ENCODE measurements around the gene NPPB. TPM values are rescaled to one million over a fixed set of nuclear protein-coding genes. Genes with fewer than 3 reads are reported as not detected.

Gene NPPB
- total and polyA plus RNA-seq, 9 of the 15 experiments (the other 6 are each of a cell fraction or from before 2014, with no cell fraction given): not detected

DNA sequence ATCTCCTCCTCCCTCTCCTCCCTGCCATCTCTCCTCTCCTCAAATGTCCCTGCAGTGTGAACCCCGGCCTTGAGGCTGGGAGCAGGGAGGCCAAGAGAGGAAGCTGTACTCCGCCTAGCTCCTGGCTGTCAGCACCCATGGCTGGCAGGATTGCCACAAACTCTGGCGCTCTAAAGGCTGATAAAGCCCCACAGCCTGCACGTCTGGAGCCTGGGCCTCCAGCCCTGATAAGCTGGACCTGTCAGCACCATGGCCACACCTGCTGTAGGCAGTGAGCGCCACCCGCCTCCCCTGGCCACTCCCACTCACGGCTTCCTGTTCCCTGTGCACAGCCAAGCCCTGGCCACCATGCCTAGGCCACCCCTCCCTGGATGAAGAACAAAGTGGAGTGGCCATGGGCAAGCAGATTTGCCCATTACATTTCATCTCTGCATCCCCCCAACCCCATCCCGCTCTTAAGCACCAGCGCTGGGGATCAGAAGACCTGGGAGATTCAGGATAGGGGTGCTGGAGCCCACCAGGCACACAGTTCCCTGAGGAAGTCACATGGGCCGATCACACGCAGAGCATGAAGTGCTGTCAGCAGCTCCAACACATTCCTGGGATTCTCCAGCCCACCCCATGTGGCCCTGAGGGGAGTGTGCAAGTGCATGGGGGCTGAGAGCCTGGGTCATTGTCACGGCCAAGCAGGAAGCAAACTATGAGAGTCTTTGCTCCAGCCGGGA is 24.2 kb upstream of the NPPB start (continued):
- TF ChIP-seq TBP (optimal IDR thresholded peaks at IDR 0.05; ENCODE audit: low read depth, low read length) (peak; percentile 86), JUND (IDR thresholded peaks at IDR 0.05; ENCODE audit: borderline replicate concordance, low read depth, low read length) (peak; percentile 79), JUND (tag; IDR thresholded peaks at IDR 0.05; ENCODE audit: borderline replicate concordance, low read depth, low read length) (peak; percentile 77; the same call in 1 of the 3 replicates), ZNF583 (CRISPR knock-in tag; IDR thresholded peaks at IDR 0.05) (peak; percentile 80), ELF1 (tag; IDR thresholded peaks at IDR 0.05) (peak; percentile 69), NR4A1 (CRISPR knock-in tag; IDR thresholded peaks at IDR 0.05) (peak; percentile 45; the same call in 1 of the 2 replicates), NR4A1 (tag; IDR thresholded peaks at IDR 0.05) (peak; percentile 92), PHB (CRISPR knock-in tag; IDR thresholded peaks at IDR 0.05) (no peak), TCF7 (IDR thresholded peaks at IDR 0.05; ENCODE audit: borderline replicate concordance) (0 out of 2 replicates have a peak, but pooled peaks have one; percentile 76), HLTF (IDR thresholded peaks at IDR 0.05) (peak; percentile 71; the same call in 1 of the 2 replicates), ZNF668 (CRISPR knock-in tag; IDR thresholded peaks at IDR 0.05) (peak; percentile 10; the same call in 1 of the 2 replicates), HIVEP1 (CRISPR knock-in tag; IDR thresholded peaks at IDR 0.05) (0 out of 2 replicates have a peak, but pooled peaks have one; percentile 32), KAT2B (IDR thresholded peaks at IDR 0.05; ENCODE audit: low read depth, low read length) (no peak)
- TF ChIP-seq, protein P1, sequence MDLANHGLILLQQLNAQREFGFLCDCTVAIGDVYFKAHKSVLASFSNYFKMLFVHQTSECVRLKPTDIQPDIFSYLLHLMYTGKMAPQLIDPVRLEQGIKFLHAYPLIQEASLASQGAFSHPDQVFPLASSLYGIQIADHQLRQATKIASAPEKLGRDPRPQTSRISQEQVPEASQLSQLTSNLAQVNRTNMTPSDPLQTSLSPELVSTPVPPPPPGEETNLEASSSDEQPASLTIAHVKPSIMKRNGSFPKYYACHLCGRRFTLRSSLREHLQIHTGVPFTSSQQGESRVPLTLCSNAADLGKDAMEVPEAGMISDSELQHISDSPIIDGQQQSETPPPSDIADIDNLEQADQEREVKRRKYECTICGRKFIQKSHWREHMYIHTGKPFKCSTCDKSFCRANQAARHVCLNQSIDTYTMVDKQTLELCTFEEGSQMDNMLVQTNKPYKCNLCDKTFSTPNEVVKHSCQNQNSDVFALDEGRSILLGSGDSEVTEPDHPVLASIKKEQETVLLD (IDR thresholded peaks at IDR 0.05): peak; percentile 64; the same call in 1 of the 2 replicates
- TF ChIP-seq, protein P2, sequence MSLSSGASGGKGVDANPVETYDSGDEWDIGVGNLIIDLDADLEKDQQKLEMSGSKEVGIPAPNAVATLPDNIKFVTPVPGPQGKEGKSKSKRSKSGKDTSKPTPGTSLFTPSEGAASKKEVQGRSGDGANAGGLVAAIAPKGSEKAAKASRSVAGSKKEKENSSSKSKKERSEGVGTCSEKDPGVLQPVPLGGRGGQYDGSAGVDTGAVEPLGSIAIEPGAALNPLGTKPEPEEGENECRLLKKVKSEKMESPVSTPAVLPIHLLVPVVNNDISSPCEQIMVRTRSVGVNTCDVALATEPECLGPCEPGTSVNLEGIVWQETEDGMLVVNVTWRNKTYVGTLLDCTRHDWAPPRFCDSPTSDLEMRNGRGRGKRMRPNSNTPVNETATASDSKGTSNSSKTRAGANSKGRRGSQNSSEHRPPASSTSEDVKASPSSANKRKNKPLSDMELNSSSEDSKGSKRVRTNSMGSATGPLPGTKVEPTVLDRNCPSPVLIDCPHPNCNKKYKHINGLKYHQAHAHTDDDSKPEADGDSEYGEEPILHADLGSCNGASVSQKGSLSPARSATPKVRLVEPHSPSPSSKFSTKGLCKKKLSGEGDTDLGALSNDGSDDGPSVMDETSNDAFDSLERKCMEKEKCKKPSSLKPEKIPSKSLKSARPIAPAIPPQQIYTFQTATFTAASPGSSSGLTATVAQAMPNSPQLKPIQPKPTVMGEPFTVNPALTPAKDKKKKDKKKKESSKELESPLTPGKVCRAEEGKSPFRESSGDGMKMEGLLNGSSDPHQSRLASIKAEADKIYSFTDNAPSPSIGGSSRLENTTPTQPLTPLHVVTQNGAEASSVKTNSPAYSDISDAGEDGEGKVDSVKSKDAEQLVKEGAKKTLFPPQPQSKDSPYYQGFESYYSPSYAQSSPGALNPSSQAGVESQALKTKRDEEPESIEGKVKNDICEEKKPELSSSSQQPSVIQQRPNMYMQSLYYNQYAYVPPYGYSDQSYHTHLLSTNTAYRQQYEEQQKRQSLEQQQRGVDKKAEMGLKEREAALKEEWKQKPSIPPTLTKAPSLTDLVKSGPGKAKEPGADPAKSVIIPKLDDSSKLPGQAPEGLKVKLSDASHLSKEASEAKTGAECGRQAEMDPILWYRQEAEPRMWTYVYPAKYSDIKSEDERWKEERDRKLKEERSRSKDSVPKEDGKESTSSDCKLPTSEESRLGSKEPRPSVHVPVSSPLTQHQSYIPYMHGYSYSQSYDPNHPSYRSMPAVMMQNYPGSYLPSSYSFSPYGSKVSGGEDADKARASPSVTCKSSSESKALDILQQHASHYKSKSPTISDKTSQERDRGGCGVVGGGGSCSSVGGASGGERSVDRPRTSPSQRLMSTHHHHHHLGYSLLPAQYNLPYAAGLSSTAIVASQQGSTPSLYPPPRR (CRISPR knock-in tag; IDR thresholded peaks at IDR 0.05; ENCODE audit: borderline replicate concordance): 0 out of 2 replicates have a peak, but pooled peaks have one; percentile 62
- TF ChIP-seq, protein P3, sequence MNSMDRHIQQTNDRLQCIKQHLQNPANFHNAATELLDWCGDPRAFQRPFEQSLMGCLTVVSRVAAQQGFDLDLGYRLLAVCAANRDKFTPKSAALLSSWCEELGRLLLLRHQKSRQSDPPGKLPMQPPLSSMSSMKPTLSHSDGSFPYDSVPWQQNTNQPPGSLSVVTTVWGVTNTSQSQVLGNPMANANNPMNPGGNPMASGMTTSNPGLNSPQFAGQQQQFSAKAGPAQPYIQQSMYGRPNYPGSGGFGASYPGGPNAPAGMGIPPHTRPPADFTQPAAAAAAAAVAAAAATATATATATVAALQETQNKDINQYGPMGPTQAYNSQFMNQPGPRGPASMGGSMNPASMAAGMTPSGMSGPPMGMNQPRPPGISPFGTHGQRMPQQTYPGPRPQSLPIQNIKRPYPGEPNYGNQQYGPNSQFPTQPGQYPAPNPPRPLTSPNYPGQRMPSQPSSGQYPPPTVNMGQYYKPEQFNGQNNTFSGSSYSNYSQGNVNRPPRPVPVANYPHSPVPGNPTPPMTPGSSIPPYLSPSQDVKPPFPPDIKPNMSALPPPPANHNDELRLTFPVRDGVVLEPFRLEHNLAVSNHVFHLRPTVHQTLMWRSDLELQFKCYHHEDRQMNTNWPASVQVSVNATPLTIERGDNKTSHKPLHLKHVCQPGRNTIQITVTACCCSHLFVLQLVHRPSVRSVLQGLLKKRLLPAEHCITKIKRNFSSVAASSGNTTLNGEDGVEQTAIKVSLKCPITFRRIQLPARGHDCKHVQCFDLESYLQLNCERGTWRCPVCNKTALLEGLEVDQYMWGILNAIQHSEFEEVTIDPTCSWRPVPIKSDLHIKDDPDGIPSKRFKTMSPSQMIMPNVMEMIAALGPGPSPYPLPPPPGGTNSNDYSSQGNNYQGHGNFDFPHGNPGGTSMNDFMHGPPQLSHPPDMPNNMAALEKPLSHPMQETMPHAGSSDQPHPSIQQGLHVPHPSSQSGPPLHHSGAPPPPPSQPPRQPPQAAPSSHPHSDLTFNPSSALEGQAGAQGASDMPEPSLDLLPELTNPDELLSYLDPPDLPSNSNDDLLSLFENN (IDR thresholded peaks at IDR 0.05; ENCODE audit: low read depth in 2 of 2, low read length in 2 of 2): peak in 1 of 2 experiments; percentile 94; a peak in 2 of 4 replicates
- TF ChIP-seq, protein P4, sequence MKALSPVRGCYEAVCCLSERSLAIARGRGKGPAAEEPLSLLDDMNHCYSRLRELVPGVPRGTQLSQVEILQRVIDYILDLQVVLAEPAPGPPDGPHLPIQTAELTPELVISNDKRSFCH (CRISPR knock-in tag; IDR thresholded peaks at IDR 0.05): no peak
- TF ChIP-seq, protein P4 (tag; IDR thresholded peaks at IDR 0.05): peak; percentile 92

Data from K562 (cell line).